Stimulated activated CD4-positive, alpha-beta T cell treated with anti-CD3 and anti-CD28 coated beads, Interleukin-4, amount 100 ng/mL, for 1 hour (primary cell): Measurements from ENCODE around the gene TRPC4.

ENCODE experiments used
- DNase-seq: peaks from one replicate; pipeline ENCODE4 v3.0.0-alpha.2; 2020

The TRPC4 gene

DNA sequence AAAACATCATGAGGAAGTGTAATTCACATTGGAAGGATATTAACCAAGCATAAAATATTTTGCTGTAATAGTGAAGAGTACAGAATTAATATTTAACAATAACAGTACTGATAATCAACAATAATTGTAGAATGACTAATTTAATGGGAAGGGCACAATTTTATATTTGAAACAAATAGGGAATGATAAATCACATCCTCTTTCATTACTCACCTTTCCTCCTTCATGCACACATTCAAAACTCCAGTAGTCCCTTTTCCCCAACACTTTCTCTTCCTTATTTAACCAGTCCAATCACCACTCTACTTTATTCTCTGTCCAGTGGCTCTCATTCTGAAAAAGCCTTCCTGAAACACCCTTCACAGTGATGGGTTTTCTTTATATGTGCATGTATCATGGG is 160.3 kb downstream of the TRPC4 start:
- no peak for DNase-seq

DNA sequence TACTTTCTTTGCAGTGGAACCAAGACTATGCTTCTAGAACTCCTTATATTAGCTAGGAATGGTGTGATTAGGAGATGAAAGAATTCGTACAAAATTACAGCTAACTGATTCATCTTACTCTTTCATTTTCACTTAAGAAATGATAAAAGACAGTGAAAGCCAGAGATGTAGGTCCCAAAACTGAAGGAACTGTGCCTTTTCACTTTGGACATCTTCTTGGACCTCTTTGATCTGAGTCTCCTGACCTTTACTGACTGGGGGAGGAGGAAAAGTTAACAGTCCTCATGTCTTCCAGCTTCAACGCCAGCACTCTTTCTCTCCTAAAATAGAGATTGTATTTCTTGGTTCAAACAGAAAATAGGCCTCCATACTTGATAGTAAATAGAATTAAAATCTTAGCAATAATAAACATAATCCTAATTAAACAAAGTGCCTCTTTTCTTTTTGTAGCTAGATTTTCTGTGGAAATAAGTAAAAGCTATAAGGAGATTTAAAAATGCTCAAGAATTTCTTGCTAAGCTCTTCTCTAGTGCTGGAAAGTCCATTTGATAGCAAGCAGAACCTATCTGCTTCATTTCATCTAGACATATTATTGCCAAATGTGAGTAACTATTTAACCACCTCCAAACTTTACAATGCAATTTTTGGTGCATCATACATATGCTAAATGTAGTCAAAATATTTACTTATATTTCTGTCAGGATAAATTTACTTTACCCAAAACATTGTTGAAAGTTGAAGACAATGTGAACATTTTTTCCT is 161.7 kb downstream of the TRPC4 start:
- no peak for DNase-seq

DNA sequence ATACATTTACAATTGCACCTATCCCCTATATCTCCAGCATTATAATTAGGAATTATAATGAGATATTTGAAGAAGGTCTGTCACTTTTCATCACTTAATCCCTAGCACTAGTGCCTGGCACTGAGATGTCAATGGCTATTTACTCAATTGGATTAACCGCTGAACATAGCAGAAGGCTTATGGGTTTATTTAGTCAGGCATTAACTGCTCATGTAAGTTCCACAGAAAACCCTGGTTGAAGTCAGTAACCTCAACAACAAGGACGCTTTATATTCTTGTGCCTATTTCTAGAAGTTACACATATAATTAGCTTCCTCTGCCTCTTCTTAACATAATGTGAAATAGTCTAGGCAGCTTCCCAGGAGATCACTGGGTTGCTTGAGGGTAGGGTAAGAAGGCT is 163.5 kb downstream of the TRPC4 start:
- no peak for DNase-seq

DNA sequence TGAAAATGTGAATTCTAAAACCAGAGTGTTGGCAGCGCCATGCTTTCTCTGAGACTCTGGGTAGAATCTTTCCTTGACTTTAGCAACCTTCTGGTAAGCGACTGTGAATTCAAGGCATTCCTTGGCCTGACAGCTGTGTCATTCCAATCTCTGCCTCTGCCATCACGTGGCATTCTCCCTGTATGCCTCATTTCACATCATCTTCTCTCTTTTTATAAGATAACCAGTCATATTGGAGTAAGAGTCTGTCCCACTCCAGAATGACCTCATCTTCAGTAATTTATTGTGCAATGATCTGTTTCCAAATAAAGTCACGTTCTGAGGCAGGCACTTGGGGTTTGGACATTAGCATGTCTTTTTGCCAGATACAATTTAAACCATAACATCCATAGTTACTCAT is 167.6 kb downstream of the TRPC4 start:
- no peak for DNase-seq

DNA sequence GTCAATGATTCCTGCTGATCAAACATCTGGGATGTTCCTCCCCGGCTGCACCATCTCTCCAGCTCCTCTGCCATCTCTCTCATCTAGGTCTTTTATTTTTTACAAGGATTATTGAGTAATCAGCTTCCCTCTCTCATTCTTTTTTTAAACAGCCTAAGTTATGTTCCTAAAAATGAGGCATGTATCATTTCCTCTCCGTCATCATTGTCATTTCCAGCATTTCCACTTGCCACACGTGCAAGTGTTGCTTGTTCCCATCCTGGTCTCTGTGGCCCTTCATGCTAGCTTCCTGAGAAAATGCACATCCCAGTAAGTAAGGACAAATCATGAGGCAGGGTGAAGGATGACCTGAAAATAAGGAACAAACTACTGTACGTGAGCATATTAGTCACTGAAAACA is 168.3 kb downstream of the TRPC4 start:
- DNase-seq = no peak

DNA sequence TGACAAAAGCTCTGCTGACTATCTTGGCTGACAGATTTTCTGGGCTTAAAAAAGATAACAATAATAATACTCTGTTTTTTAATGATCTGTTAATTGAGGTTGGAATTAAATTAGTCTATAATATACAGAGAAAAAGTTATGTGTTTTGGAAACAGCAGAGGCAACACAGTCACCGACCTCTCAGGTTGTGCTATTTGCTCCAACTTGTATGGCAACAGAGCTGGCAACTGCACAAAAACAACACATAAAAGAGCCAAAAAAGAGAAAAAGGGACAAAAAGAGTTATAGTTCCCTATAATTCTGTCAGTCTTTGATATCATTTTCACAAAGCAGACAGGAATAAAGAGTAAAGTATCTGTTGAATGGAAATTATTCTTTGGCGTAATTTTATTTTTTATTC is 168.7 kb downstream of the TRPC4 start:
- DNase-seq = no peak

DNA sequence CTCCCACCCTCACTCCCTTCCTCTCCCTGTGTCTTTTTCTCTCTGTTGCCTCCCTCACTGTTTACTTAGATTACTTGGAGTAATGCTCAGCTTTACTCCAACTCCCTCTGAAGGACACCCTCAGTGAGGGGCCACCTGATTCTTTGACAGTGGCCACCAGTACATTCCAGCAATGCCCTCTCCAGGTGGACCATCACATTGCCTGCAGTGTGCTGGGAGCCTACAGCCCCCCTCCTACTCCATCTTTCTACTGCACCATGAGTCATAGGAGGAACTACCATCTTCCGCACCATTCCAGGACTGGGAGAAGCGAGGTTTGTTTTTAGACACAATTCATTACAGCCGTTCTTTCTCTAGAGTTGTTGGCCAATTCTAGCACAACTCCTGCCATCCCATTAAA is 174.4 kb downstream of the TRPC4 start:
- DNase-seq = no peak

DNA sequence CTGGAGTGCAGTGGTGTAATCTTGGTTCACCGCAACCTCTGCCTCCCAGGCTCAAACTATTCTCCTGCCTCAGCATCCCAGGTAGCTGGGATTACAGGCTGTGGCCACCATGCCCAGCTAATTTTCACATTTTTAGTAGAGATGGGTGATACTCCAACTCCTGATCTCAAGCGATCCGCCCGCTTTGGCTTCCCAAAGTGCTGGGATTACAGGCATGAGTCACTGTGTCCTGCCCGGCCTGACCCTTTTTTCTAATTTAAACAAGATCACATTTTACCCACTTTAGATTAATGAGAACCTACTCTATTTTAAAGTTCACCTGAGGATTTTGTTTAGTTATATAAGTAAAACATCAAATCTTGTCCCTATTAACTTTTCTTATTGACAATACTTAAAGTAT is 179.2 kb downstream of the TRPC4 start:
- DNase-seq = no peak

DNA sequence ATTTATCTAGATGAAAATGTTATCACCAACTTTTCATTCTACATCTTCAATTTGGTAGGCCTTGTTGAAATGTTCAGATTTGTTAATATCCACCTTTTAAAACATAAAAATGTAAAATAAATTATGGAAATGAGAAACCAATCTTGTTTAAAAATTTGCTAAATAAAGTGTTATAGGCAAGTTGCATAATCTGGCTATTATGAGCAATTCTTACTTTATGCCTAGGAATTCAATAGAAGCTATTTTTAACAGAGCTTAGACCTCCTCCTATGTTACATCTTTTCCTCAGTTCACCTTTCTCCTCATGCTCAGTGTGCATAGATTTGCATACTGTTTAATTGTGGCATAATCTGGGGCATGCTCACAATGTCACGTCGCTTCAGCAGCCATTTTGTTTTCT is 183.1 kb downstream of the TRPC4 start:
- DNase-seq = no peak

DNA sequence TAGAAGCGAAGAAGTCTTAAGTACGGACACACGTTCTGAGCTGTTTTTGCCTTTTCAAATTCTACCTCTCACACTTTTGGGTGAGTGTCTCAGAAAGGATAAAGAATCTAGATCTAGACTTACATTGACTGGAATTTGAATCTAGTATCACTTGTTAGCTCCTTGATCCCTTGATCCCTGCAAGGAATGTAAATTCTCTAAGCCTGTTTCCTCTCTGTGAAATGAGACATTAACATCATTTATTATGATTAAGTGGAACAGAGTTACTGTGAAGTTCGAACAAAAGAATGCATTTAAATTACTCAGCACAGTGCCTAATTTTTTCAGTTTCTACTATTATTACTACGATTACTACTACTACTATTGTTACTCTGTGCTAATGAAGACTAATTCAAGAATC is 184.4 kb downstream of the TRPC4 start:
- no peak for DNase-seq

DNA sequence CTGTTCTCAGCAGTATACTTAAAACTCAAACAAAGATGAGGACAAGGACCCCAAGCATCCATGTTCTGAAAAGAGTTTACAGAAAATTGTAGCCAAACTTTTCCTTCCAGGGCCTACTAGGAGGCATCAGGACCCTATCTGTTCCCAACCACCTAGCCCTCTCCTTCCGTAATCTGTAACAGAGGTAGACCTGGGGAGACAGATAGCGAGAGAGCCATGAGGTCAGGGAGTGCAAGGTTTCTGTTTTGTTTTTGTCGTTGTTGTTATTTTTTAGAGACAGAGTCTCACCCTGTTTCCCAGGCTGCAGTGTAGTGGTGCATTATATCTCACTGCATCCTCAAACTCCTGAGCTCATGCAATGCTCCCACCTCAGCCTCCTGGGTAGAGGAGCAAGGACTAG is 187.1 kb downstream of the TRPC4 start:
- no peak for DNase-seq

DNA sequence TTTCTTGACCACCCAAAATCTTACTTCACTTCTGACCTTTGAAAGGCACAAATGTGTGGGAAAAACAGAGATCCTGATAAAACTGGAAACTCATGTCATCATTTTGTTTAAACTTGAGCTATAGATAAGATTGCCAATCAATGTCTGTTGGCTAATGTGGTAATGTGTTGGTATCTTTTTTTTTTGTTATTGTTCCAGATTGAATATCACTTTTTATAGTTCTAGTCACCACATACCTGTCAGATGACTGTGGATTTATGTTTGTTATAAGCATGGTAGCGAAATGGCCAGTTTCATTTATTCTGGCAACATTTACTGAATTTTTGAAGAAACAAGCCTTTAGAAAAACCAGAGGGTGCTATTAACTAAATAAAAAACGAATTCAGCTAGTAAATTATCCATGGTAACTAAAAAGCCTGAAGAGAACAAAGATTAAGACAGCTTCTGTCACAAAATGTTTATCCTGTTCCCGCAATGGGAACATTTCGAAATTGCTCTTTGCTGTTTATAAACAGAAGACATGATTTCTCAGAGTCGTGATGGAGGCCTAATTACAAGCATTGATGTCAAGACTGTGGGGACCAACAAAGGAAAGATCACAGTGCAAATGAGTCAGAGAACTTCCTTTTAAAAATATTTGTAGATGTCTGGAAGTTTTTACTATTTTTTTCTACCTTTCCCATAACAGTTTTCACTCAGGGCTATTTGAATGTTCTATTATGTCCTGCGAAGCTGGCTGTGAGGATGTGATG is 188.1 kb downstream of the TRPC4 start:
- DNase-seq = no peak

DNA sequence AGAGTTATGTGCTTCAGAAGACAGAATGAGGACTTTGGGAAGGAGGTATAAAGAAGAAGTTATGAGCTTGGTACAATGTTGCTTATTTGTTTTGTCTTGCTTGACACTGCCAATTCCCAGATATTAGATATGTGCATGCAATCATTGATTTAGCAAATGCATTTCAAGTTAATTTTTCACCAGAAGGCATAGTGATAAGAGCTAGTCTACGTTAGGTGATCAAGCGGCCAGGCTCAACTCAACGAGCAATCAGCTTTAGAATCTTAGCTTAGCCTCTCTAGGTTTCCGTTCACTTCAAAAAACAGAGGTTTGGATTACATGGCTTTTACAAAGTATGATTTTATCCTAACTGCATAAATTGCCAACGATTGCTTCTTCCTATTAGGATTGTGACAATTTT is 189.4 kb downstream of the TRPC4 start:
- no peak for DNase-seq

DNA sequence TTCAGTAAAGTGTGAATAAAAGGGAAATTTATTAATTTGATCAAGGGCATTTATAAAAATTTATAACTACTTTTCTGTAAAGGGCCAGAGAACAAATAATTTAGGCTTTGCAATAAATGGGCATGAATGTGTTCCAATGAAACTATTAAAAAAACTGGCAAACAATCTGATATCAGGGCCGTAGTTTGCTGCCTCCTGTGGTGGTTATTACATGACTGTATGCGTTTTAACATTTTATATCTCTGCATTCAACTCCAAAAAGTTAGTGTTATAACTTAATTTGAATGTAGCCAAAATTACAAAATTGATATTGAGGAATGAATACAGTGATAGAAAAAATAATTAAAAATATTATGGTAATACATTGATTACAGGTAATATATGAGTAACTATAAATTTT is 190.5 kb downstream of the TRPC4 start:
- no peak for DNase-seq

DNA sequence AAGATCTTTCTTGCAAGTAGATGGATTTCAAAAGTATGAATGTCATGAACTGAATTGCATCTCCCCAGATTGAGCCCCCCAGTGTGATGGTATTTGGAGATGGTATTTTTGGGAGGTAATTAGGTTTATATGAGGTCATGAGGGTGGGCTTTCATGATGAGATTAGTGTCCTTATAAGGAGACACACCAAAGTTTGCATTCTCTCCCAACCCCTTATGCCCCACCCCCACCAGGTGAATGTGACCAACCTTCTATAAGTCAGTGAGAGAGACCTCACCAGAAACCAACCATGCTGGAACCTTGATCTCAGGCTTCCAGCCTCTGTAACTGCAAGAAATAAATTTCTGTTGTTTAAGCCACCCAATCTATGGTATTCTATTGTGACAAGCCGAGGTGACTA is 199.7 kb downstream of the TRPC4 start:
- DNase-seq = no peak

DNA sequence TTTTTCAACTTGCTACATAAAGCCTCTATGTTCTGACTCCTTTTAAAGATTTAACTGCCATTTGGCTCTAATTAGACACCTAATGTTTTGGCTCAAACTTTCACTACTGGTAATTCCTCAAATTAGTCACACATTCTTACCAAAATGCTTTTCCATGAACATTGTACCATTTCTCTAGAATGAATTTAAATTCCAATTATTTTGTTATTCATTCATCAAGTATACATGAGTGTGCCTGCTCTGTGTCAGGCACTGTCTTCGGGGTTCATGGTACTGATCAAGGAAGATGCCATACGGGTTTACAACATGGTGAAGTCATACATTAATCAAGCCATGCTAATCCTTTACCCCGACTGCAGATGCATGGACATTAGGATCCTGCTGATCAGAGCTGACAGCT is 201.9 kb downstream of the TRPC4 start:
- DNase-seq = no peak

DNA sequence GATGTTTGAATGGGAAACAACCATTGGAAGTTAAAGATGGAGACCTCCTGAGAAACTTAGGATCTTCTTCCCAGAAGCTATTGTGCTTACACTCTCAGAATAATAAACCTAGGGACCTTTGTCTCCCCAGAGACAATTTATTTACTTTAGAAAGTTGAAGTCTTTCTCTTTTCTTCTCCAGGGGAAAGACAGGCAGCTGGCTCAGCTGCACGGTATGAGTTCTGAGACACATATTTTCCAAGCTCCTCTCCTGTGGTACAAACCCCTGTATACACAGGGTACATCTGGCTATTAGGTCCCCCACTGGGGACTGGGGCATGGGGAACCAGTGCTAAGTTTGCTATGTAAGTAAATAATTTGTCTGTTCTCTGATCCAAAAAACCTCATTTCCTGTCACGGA is 203.5 kb downstream of the TRPC4 start:
- DNase-seq = no peak

DNA sequence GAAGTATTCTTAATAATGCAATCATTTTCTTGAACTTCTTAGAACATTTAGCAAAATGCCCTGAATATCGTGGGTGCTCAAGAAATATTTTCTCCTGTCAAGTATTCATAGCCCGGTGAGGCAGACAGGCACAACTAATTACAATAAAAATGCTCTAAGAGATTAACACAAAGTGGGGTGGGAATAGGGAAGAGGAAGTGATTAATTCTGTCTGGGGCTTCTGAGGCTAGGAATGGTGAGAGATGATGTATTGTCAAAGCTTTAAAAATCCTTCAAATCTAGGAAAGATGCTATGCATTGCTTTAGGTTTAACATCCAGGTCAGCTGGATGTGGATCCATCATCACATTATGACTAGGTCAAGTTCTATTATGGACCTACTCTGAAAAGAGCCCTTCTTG is 204.2 kb downstream of the TRPC4 start:
- no peak for DNase-seq

DNA sequence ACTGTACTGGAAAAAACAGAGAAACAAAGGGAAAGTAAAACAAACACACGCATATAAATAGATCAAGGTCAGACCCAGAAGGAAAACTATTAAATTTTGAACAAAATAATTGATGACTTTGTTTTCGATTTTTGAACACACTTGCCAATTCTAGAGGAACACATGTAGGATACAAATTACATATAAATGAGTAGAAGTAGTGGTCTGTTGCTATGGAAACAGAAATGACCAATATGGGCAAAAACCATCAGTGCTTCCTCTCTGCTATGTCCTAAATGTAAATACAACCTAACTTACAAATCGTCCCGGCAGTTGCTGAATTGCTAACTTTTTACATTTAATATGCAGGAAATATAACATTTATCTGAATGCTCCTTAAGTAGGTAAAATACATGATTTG is 205.8 kb downstream of the TRPC4 start:
- DNase-seq = no peak

DNA sequence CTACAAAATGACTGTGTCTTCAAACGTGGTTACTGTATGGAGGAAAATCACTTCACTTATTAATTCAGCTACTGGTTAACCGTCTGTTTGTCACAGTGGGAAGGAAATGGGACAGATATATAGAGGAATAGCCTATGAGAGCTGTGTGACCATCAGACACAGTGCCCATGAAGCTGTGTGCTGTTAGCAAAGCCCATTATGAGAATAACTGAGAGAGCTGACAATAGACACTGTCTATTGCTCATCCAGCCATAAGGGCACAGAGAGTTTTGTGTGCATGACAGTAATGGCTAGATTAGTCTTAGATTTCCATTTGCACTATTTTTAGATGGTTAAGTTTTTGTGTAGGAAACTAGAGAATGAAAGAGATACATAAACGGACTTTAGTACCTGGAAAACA is 206.9 kb downstream of the TRPC4 start:
- no peak for DNase-seq

DNA sequence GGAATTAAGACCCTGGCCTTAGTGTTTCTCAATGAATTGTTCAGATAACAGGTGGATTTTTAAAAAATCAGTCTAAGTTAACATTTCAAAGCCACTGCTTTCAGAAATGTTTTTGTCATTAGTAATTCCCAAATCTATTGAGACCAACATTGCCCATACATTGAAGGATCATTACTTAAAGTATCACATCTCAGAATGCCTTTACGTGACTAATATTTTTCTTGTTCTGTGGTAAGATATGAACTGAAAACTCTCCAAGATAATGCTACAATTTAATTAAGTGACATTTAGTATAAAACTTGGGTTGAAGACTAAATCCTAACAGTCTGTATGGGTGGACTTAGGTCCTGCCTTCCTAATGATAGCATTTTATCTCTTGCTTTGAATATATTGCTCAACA is 211.6 kb downstream of the TRPC4 start:
- no peak for DNase-seq

DNA sequence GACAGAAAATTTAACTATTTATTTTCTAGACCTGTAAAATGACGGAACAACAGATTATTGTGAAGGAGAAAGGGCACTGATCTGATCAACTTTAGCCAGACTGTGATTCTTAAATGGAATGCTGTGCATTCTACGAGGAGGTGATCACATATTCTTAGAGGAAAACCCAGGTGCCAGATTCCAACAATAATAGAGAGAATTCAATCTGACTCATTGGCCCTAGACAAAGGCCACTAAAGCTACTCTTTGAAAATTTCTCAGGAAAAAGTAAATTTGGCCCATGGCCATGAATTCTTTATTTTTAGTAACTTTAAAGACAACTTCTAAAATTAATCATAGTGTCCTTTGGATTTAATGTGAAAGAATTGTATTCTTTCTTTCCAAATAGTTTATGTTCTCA is 212.4 kb downstream of the TRPC4 start:
- DNase-seq = no peak

DNA sequence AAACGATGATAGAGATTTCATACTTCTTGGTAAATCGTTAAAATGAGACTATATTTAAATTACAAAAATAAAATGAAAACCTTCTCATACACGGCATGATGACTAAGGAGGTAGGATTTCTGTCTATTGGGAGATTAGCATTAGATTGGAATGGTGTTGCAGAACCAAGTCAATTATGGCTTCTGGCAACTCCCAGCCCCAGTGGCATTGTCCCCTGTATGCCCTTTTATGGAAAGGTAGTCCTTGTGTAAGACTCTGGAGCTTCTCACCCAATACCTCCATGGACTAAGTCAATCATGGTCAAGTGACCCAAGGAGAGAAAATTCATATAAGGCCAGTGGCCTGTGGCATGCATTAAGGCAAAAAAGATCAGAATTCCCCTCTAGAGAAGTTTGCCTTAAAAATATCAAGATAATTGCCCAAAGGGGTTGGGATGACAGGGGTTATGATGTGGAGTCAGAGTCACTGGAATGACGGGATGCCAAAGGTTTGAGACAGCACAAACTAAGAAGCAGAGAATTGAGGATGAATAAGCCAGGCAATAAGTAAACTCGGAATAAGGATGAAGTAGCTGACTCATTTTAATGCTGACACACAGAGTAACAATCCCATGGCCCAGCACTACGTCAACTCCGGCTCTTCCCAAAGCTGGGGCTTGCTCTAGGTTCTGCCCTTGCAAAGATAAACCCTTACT is 213.2 kb downstream of the TRPC4 start:
- no peak for DNase-seq

DNA sequence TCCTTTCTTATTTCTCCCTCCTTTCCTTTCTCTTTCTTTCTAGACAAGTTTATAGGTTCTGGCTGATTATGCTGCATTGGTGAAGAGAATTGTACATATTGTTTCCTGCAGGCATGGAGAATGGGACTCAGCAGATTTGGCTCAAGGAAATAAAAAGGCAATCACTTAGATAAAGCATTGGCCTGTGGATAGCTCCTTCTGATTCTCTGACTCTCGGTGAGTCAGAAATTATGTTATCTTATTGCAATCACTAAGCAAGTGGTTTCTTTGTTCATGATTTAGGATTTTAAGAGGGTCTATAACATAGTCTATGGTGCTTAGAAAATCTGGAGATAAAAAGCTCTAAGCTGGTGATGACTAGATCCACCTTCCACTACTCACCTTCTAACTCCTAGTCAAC is 217.0 kb downstream of the TRPC4 start:
- DNase-seq = no peak
